Fibroblast of lung (primary cell): Measurements from ENCODE around the gene CKS2.

Source experiments
- EZH2 ChIP-seq: IDR thresholded peaks from 2 replicates; pipeline ENCODE4 v1.5.1; 2012; ENCODE audit warnings: low read length, control low read depth, mild to moderate bottlenecking; ENCODE audit errors: missing control alignments
- TF ChIP-seq, protein P1 (sequence below), 2 donors: IDR thresholded peaks in 1 of 2; conservative IDR thresholded peaks in 1 of 2; 1 replicate in 1 of 2; 2 replicates in 1 of 2; pipeline ENCODE4 v1.5.1; 2011 to 2012; ENCODE audit warnings: low read length in 2 of 2, control low read depth in 1 of 2, inconsistent platforms in 1 of 2, low read depth in 1 of 2, mild to moderate bottlenecking in 1 of 2

DNA sequence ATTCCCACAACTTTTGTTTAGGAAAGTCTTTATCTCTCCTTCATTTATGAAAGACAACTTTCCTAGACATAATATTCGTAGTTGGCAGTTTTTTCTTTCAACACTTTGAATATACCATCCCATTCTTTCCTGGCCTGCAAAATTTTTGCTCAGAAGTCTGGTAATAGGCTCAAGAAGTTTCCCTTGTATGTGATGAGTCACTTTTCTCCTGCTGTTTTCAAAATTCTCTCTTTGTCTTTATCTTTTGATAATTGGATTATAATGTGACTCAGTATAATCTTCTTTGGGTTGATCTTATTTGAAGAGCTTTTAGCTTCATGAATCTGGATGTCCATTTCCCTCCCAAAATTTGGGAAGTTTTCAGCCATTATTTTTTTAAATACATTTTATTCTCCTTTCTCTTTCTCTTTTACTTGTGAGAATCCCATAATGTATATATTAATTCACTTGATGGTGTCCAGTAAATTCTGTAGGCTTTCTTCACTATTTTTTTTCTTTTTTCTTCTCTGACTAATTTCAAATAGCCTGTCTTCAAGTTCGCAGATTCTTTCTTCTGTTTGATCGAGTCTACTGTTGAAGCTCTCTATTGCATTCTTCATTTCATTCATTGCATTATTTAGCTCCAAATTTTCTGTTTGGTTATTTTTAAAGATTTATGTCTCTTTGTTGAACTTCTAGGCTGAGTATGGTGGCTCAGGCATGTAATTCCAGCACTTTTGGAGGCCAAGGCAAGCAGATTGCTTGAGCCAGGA, 37.3 kb upstream of the CKS2 start:
- no peak for TF ChIP-seq EZH2
- TF ChIP-seq, protein P1, sequence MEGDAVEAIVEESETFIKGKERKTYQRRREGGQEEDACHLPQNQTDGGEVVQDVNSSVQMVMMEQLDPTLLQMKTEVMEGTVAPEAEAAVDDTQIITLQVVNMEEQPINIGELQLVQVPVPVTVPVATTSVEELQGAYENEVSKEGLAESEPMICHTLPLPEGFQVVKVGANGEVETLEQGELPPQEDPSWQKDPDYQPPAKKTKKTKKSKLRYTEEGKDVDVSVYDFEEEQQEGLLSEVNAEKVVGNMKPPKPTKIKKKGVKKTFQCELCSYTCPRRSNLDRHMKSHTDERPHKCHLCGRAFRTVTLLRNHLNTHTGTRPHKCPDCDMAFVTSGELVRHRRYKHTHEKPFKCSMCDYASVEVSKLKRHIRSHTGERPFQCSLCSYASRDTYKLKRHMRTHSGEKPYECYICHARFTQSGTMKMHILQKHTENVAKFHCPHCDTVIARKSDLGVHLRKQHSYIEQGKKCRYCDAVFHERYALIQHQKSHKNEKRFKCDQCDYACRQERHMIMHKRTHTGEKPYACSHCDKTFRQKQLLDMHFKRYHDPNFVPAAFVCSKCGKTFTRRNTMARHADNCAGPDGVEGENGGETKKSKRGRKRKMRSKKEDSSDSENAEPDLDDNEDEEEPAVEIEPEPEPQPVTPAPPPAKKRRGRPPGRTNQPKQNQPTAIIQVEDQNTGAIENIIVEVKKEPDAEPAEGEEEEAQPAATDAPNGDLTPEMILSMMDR (conservative IDR thresholded peaks at IDR 0.05 in 1 of 2, IDR thresholded peaks at IDR 0.05 in 1 of 2; ENCODE audit: low read depth in 1 of 2, low read length in 2 of 2) = no peak
